Forelimb muscle (tissue), 1 donor: ENCODE data around the gene KIDINS220. TPM values are rescaled to one million over a fixed set of nuclear protein-coding genes. Genes with fewer than 3 reads are reported as not detected.
"Not testable (repeated sequence)": the region's sequence is repeated elsewhere in the genome, so short reads cannot be mapped to it uniquely, and the experiment has no call there.

Source experiments
- DNase-seq: peaks from one replicate; pipeline ENCODE4 v3.0.0-alpha.2; 2013; ENCODE audit warnings: low read depth
- polyA plus RNA-seq: library from polyadenylated mRNA; unstranded; fragments of 120-200 nt; gene quantifications from one replicate; pipeline ENCODE4 v1.2.1, GENCODE V29; 2013; ENCODE audit not compliant: insufficient read length

Gene KIDINS220
- polyA plus RNA-seq, 1 donor: 63.4 TPM

- DNase-seq: peak; percentile 20
These were observed 83.2 kb downstream of the KIDINS220 start for GRCh38 chr2:8754106-8754776.

DNA sequence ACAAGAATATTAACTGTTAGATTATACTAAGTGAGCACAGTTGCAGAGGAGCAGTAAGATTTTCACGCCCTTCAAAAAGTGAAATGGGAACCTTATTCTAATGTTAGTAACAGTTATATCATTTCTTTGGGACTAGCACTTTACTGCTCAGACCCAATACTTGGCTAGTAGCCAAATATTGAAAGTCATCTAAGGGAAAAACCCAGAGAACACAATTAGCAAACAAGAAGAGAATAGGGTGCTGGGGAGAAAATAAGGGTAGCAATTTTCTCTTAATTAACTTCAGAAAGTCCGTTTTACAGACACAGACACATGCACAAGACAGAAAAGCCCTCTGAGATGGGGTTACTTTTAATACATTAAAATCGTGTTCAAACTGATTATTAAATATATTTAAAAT, 83.8 kb downstream of the KIDINS220 start:
- DNase-seq: no peak

DNA sequence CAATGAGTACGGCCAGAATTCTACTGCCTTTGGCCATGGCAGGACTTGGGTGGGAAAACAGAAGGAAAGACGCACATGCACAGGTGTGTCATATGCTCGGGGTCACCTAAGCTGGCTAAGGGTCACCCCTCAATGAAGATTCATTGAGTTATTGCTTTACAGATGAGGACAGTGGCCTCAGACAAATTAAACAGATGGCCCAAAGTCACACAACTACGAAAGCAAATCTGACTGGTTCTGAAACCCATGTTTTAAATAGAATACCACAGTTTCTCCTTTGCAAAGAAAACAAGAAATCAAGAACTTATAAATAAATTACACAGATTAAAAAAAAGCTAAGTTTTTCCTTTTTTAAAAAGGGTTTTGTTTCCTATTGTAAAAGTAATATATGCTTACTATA, 85.0 kb downstream of the KIDINS220 start:
- DNase-seq: no peak

DNA sequence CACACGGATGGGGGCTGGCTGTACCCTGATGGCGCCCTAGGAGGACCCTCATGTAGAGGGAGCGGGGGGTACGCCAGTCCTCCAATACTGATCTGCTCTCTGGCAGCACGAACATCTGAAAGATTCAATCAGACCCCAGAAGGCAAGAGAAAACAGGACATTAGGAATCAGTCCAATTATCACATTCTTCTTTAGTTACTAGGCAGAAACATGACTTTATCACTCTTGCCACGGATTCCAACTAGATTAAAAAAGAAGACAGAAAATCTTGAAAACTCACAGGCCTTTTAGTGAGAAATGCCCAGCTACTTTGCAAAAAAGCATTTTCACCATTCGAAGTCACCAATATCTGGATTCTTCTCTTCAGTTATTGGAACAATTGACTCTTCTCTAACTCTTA, 87.2 kb downstream of the KIDINS220 start:
- DNase-seq: no peak

- no peak for DNase-seq
These were observed 94.2 kb downstream of the KIDINS220 start for GRCh38 chr2:8743261-8743660.

GRCh38 chr2:8740136-8740535, 97.3 kb downstream of the KIDINS220 start:
- DNase-seq: no peak

DNA sequence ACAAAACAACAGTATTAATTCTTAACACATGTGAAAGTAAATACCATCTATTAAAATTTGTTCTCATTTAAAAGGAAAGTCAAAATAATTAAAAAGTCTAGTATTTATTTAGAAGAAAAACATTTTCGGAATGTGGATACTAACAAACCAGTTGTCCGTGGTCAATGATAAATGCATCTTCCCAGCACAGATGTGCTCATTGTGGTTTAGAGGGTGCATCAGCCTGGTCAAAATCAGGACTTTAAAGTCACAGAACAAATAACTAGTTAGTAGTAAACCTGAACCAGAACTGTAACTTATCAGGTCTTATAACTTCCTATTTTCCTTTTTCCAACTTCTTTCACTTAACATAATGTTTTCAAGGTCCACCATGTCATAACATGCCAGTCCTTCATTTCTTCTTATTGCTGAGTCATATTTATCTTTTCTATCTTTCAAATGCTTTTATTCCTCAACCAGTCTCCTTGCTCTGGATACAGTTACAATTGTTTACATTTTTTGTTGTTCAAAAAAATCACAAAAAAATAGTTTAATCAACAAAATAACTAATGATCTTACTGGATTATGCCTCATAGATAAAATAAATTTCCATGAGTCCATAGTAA, 99.7 kb downstream of the KIDINS220 start:
- DNase-seq: no peak

DNA sequence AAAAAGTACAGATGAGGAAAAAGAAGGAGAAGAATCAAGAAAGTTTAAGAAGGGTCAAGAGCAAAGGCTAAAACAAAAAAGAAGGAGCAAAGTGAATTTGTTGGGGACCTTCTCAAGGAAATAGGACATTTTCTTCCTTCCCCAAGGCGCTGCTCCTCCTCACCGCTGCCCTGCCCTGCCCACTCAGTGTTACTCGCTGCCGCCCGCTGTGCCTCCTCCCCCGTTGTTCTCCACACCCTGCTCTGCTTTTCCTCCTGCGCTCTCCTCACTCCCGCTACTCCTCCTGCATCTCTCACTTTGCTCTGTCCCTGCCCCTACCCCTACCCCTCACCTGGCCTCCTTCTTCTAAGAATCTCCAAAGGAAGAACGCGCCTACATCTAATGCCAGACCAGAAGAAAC, 104.8 kb downstream of the KIDINS220 start:
- no peak for DNase-seq

GRCh38 chr2:8729939-8730338, 107.5 kb downstream of the KIDINS220 start:
- DNase-seq: no peak

DNA sequence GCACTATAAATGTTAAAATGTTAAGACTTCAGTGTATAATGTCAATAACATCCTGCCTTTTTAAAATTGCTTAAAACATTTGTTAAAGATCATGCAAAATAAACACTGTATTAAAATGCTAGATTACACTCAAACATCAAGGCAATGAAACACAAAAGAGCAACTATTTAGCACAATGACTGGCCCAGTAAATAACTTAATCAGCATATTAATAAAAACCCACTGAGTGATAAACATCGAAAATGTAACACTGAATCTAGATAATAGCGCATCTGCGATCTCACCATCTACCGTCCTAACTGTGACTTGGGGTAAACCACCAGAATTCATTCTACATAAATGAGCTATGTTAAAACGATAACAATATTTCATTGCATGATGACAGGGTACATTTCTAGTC, 108.3 kb downstream of the KIDINS220 start:
- not testable (repeated sequence) for DNase-seq

DNA sequence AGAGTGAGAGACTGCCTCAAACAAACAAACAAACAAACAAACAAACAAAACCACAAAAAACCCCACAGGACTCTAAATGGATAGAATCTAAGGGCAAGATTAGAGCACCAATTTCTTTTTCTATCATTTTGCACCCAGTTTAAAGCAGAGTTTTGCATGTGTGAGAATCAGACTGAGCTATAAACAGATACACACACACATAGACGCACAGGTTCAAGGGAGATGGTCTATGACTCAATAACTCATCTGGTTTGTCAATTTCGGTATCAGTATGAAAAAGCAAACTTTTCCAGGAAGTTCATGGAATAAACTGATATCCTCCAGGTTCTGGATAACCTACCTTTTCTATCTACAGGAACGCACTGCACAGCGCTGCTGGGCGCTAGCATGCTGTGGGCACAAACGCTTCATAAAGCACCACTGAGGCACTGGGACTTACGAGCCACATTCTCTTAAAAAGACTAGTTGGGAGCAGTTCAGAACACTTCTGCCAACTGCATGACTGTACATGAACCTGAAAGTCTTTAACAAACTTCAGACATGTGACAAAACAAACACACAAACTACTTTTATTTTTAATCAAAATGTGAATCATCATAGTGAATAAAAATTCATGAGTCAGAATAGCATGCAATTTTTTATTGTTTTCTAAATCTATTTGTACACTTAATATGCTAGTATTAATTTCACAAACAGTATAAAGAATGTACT, 109.0 kb downstream of the KIDINS220 start:
- DNase-seq: no peak

- DNase-seq: no peak
These were observed 111.6 kb downstream of the KIDINS220 start for GRCh38 chr2:8725838-8726237.

DNA sequence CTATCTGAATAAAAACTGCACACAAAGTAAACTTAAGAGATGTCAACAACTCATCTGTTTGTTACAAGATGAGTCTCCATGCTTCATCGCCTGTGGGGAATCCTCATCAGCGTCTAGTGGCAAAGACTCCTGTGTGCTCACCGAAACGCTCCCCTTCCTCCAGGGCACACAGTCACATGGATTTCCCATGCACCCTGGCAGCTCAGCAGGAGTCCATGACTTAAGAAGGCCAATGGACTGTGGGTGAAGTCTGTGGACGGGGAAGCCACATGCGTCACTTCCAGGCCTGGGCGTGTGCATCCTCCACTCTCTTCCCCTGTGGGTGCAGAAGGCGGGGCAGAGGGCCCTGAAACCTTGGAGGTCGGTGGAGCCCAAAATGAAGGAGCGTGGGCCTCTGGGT, 114.4 kb downstream of the KIDINS220 start:
- no peak for DNase-seq

DNA sequence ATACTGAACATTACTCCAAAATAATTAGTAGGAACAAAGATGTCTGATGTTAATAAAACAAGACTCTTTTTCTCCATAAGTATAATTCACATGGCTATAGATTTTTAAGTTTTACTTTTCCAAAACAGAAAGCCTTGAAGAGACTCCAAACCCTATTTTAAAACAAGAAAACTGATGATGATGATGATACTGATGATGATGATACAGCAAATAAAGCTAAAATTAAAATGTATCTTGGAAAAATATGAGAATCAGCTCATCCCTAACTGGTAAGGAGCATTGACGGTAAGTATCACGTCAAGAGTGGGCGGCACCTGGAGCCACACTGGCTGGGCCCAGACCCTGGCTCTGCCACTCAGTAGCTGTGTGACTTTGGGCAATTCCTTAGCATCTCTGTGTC, 116.0 kb downstream of the KIDINS220 start:
- no peak for DNase-seq

DNA sequence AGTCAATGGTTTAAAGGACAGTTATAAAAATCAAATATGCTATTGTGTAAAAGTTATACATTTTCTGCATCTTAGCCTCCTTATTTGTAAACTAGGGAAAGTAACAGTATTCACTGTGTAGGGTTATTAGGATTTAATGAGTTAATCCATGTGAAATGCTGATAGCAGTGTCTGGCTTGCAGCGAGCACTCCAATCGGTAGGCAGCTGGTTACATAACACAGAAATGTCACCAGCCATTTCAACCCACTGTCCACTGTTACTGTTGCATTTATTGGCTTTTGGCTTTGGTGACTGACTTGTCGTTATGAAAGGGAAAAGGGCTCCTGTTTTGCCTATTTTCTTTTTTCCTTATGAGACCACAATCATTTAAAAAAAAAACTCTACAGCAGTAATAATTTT, 116.7 kb downstream of the KIDINS220 start:
- no peak for DNase-seq

GRCh38 chr2:8719528-8719927, 117.9 kb downstream of the KIDINS220 start:
- DNase-seq: no peak

- no peak for DNase-seq
These were observed 122.4 kb downstream of the KIDINS220 start for GRCh38 chr2:8714971-8715370.

DNA sequence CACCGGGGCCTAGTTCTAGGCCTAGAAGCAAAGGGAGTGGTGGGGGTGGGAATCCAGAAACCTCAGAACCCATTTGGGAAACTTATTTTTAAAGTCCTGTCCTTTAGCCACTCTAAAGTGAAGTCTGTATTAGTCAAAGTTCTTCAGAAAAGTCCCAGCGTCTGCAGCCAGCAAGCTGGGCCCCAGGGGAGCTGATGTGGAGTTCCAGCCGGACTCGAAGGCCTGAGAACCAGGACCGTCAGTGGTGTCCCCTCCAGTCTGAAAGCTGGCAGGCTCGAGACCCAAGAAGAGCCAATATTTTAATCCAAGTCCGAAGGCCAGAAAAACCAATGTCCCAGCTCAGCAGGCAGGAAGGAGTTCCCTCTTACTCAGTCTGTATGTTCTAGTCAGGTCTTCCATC, 123.1 kb downstream of the KIDINS220 start:
- DNase-seq: no peak

DNA sequence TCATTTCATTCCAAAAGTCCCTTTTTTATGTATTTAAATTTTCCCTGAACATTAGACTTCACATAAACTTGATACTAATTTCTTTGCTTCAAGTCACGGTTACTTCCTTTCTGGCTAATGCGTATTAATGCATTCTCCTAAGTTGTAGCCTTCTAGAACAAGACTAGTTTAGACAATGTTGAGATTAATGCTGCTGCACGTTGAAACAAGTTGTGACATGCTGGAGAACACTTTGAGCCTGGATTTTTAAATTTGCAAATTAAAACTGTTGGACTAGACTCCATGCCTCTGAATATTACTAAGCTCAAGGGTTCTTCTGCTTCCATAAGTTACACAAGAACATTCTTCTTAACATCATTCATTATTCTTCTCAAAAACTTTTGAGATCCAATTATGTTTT, 126.5 kb downstream of the KIDINS220 start:
- no peak for DNase-seq

- no peak for DNase-seq
These were observed 127.8 kb downstream of the KIDINS220 start for GRCh38 chr2:8709611-8710010.

- no peak for DNase-seq
These were observed 132.5 kb downstream of the KIDINS220 start for GRCh38 chr2:8704906-8705305.

- DNase-seq: no peak
These were observed 135.6 kb downstream of the KIDINS220 start for GRCh38 chr2:8701681-8702379.

GRCh38 chr2:8699839-8700238, 137.6 kb downstream of the KIDINS220 start:
- DNase-seq: no peak
